Liver (tissue), 9 donors: ENCODE measurements around the gene DCLK3. TPM values are rescaled to one million over a fixed set of nuclear protein-coding genes. Genes with fewer than 3 reads are reported as not detected.

Experiments
- DNase-seq: peaks from one replicate; pipeline ENCODE4 v3.0.0-alpha.2; 2017; ENCODE audit warnings: low spot score
- H3K27ac ChIP-seq, 2 donors: one replicate each; pipeline ENCODE4 v1.7.0; 2013; ENCODE audit warnings: inconsistent platforms in 2 of 2, low read length in 2 of 2, control low read depth in 1 of 2, low read depth in 1 of 2, mild to moderate bottlenecking in 1 of 2
- H3K27me3 ChIP-seq, 4 donors: one replicate each; pipeline versions ENCODE4 v1.6.1 to v1.7.0; 2013; ENCODE audit warnings: low read length in 3 of 4, inconsistent platforms in 1 of 4, mild to moderate bottlenecking in 1 of 4, moderate library complexity in 1 of 4; ENCODE audit not compliant: control insufficient read depth in 4 of 4, insufficient read depth in 4 of 4
- H3K36me3 ChIP-seq, 4 donors: one replicate each; pipeline versions ENCODE4 v1.6.1 to v1.7.0; 2013; ENCODE audit warnings: low read length in 3 of 4, mild to moderate bottlenecking in 3 of 4, low read depth in 1 of 4, moderate library complexity in 1 of 4; ENCODE audit not compliant: control insufficient read depth in 4 of 4, insufficient read depth in 3 of 4
- H3K4me1 ChIP-seq, 4 donors: one replicate each; pipeline versions ENCODE4 v1.6.1 to v1.7.0; 2013; ENCODE audit warnings: low read length in 3 of 4, mild to moderate bottlenecking in 3 of 4, moderate library complexity in 1 of 4; ENCODE audit not compliant: control insufficient read depth in 4 of 4, insufficient read depth in 4 of 4
- H3K4me3 ChIP-seq, 3 donors: one replicate each; pipeline versions ENCODE4 v1.6.1 to v1.7.0; 2013; ENCODE audit warnings: low read length in 3 of 3, control low read depth in 1 of 3, low read depth in 1 of 3, mild to moderate bottlenecking in 1 of 3
- H3K9ac ChIP-seq, 2 donors: one replicate each; pipeline ENCODE4 v1.7.0; 2013; ENCODE audit warnings: low read length in 2 of 2, mild to moderate bottlenecking in 2 of 2, moderate library complexity in 2 of 2, control low read depth in 1 of 2, low read depth in 1 of 2
- H3K9me3 ChIP-seq, 4 donors: one replicate each; pipeline versions ENCODE4 v1.6.1 to v1.7.0; 2013; ENCODE audit warnings: low read length in 3 of 4; ENCODE audit not compliant: control insufficient read depth in 4 of 4
- EGR1 ChIP-seq, 2 donors: IDR thresholded peaks; 2 replicates each; pipeline ENCODE4 v1.6.1; 2016 to 2018; ENCODE audit warnings: antibody characterized with exemption in 2 of 2, low read depth in 2 of 2
- FOXA1 ChIP-seq: IDR thresholded peaks from 2 replicates; pipeline ENCODE4 v1.6.1; 2016; ENCODE audit warnings: antibody characterized with exemption
- GABPA ChIP-seq, 2 donors: IDR thresholded peaks in 1 of 2; conservative IDR thresholded peaks in 1 of 2; 2 replicates each; pipeline ENCODE4 v1.6.1; 2016; ENCODE audit warnings: antibody characterized with exemption in 2 of 2, mild to moderate bottlenecking in 1 of 2, moderate library complexity in 1 of 2
- HNF4A ChIP-seq, 2 donors: conservative IDR thresholded peaks; 2 replicates each; pipeline ENCODE4 v1.6.1; 2016; ENCODE audit warnings: antibody characterized with exemption in 2 of 2, mild to moderate bottlenecking in 2 of 2
- HNF4G ChIP-seq: IDR thresholded peaks from 2 replicates; pipeline ENCODE4 v1.6.1; 2016; ENCODE audit warnings: antibody characterized with exemption
- JUND ChIP-seq, 2 donors: IDR thresholded peaks; 2 replicates each; pipeline ENCODE4 v1.6.1; 2016; ENCODE audit warnings: antibody characterized with exemption in 2 of 2
- NR2F2 ChIP-seq: IDR thresholded peaks from 2 replicates; pipeline ENCODE4 v1.6.1; 2016; ENCODE audit warnings: antibody characterized with exemption
- RAD21 ChIP-seq, 2 donors: IDR thresholded peaks; 2 replicates each; pipeline ENCODE4 v1.6.1; 2016; ENCODE audit warnings: antibody characterized with exemption in 2 of 2, mild to moderate bottlenecking in 2 of 2
- REST ChIP-seq: IDR thresholded peaks from 2 replicates; pipeline ENCODE4 v1.6.1; 2016; ENCODE audit warnings: antibody characterized with exemption, mild to moderate bottlenecking
- RXRA ChIP-seq, 2 donors: IDR thresholded peaks; 2 replicates each; pipeline ENCODE4 v1.6.1; 2017 to 2018; ENCODE audit warnings: antibody characterized with exemption in 2 of 2, mild to moderate bottlenecking in 1 of 2
- SP1 ChIP-seq: IDR thresholded peaks from 2 replicates; pipeline ENCODE4 v1.6.1; 2018; ENCODE audit warnings: antibody characterized with exemption, mild to moderate bottlenecking
- TAF1 ChIP-seq: conservative IDR thresholded peaks from 2 replicates; pipeline ENCODE4 v1.6.1; 2016; ENCODE audit warnings: antibody characterized with exemption, mild to moderate bottlenecking
- YY1 ChIP-seq: IDR thresholded peaks from 2 replicates; pipeline ENCODE4 v1.6.1; 2016; ENCODE audit warnings: antibody characterized with exemption, mild to moderate bottlenecking
- WGBS: extraction: QIAGEN DNeasy Blood & Tissue Kit; methylation state at CpG from one replicate; pipeline ENCODE4 v1.1.7; 2013; 5-methylcytosine and 5-hydroxymethylcytosine counted together
- polyA plus RNA-seq, 2 donors: library from polyadenylated mRNA; stranded (reverse) in 1 of 2; unstranded in 1 of 2; fragments of 200-250 nt in 1 of 2; fragments of >200 nt in 1 of 2; fragmentation: Nextera tagmentation in 1 of 2; extraction: Ambion mirVana in 1 of 2; gene quantifications; one replicate each; pipeline versions ENCODE4 v1.2.1 to v1.2.3, GENCODE V29; 2013 to 2015
- total RNA-seq, 2 donors: library from RNA; depleted of rRNA; stranded (reverse); fragments of >200 nt; gene quantifications; one replicate each; pipeline ENCODE4 v1.2.3, GENCODE V29; 2014
- TF ChIP-seq, protein P1 (sequence below): IDR thresholded peaks from 2 replicates; pipeline ENCODE4 v1.6.1; 2016; ENCODE audit warnings: antibody characterized with exemption
- TF ChIP-seq, protein P2 (sequence below): IDR thresholded peaks from 2 replicates; pipeline ENCODE4 v1.6.1; 2016; ENCODE audit warnings: antibody characterized with exemption
- TF ChIP-seq, protein P3 (sequence below): fragments of 150-350 bp; IDR thresholded peaks from 2 replicates; pipeline ENCODE4 v1.5.1; 2017; ENCODE audit warnings: improper control_type of control experiment, low read depth, low read length; ENCODE audit not compliant: missing input control
- donor health status: healthy.
- donor health status: healthy.
- donor health status: healthy.
- donor health status: healthy.
- donor health status: healthy.

The DCLK3 gene
- total and polyA plus RNA-seq, 4 donors: 0.01 to 0.14 (median 0.07) TPM

- Histone ChIP-seq H3K36me3 (no peaks in the 10 kb centered on the region), H3K27me3 (peaks cover 0 to 4% (median 0%) of the 10 kb centered on the region in 4 donors), H3K27ac (no peak overlapping the region), H3K9ac (no peak overlapping the region), H3K4me3 (no peak overlapping the region), H3K9me3 (no peaks in the 10 kb centered on the region), H3K4me1 (no peaks in the 10 kb centered on the region)
- WGBS: 38% methylated on average over 2 of the region's 2 CpGs
- DNase-seq: no peak
- TF ChIP-seq TAF1: no peak
- TF ChIP-seq, protein P1, sequence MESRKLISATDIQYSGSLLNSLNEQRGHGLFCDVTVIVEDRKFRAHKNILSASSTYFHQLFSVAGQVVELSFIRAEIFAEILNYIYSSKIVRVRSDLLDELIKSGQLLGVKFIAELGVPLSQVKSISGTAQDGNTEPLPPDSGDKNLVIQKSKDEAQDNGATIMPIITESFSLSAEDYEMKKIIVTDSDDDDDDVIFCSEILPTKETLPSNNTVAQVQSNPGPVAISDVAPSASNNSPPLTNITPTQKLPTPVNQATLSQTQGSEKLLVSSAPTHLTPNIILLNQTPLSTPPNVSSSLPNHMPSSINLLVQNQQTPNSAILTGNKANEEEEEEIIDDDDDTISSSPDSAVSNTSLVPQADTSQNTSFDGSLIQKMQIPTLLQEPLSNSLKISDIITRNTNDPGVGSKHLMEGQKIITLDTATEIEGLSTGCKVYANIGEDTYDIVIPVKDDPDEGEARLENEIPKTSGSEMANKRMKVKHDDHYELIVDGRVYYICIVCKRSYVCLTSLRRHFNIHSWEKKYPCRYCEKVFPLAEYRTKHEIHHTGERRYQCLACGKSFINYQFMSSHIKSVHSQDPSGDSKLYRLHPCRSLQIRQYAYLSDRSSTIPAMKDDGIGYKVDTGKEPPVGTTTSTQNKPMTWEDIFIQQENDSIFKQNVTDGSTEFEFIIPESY: no peak
- no peak for TF ChIP-seq RAD21 (IDR thresholded peaks at IDR 0.05)
Measured at GRCh38 chr3:36710606-36711005, 53.7 kb downstream of the DCLK3 start.

- DNase-seq: no peak
- no peak overlapping the region for H3K9ac ChIP-seq
- WGBS: 85% methylated on average over 6 of the region's 6 CpGs
Measured at GRCh38 chr3:36709826-36710365, 54.5 kb downstream of the DCLK3 start.

DNA sequence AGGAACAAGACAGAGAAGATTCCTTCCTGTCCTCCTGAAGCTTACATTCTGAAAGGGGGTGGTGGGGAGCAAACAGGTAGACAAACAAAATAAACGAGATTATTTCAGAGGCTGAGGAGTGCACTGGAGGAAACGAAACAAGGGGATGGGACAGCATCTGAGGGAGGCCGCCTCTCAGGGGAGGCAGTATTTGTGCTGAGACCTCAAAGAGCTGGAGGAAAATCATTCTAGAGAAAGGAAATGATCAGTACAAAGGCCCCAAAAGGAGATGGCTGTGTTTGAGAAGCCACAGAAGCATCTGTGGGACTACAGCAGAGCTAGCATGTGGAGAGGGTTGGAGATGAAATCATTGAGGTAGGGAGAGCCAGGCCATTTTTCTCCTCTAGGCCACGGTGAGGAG is 55.1 kb downstream of the DCLK3 start:
- Histone ChIP-seq H3K27me3 (peaks cover 0 to 4% (median 0%) of the 10 kb centered on the region in 4 donors), H3K27ac (no peak overlapping the region), H3K4me1 (no peaks in the 10 kb centered on the region), H3K4me3 (no peak overlapping the region), H3K9ac (no peak overlapping the region), H3K9me3 (no peaks in the 10 kb centered on the region), H3K36me3 (no peaks in the 10 kb centered on the region)
- WGBS: 67% methylated on average over 4 of the region's 4 CpGs
- DNase-seq: no peak
- TF ChIP-seq GABPA (IDR thresholded peaks at IDR 0.05 in 1 of 2, conservative IDR thresholded peaks at IDR 0.05 in 1 of 2) (no peak), FOXA1 (no peak), RXRA (IDR thresholded peaks at IDR 0.05) (no peak), SP1 (no peak), EGR1 (IDR thresholded peaks at IDR 0.05; ENCODE audit: low read depth in 2 of 2) (no peak), HNF4A (conservative IDR thresholded peaks at IDR 0.05) (no peak), YY1 (no peak), REST (no peak), NR2F2 (no peak), TAF1 (no peak), RAD21 (IDR thresholded peaks at IDR 0.05) (no peak)
- TF ChIP-seq, protein P2, sequence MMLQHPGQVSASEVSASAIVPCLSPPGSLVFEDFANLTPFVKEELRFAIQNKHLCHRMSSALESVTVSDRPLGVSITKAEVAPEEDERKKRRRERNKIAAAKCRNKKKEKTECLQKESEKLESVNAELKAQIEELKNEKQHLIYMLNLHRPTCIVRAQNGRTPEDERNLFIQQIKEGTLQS: no peak

More at GRCh38 chr3:36709826-36710365, 54.5 kb downstream of the DCLK3 start:
- no peaks in the 10 kb centered on the region for H3K4me1 ChIP-seq
- H3K36me3 ChIP-seq: no peaks in the 10 kb centered on the region
- no peak overlapping the region for H3K4me3 ChIP-seq
- H3K9me3 ChIP-seq: no peaks in the 10 kb centered on the region
- no peak overlapping the region for H3K27ac ChIP-seq
- TF ChIP-seq HNF4A (conservative IDR thresholded peaks at IDR 0.05) (no peak), SP1 (no peak), RAD21 (IDR thresholded peaks at IDR 0.05) (no peak), TAF1 (no peak), JUND (IDR thresholded peaks at IDR 0.05) (no peak), EGR1 (IDR thresholded peaks at IDR 0.05; ENCODE audit: low read depth in 2 of 2) (no peak), HNF4G (no peak), NR2F2 (no peak), YY1 (no peak)
- TF ChIP-seq, protein P3, sequence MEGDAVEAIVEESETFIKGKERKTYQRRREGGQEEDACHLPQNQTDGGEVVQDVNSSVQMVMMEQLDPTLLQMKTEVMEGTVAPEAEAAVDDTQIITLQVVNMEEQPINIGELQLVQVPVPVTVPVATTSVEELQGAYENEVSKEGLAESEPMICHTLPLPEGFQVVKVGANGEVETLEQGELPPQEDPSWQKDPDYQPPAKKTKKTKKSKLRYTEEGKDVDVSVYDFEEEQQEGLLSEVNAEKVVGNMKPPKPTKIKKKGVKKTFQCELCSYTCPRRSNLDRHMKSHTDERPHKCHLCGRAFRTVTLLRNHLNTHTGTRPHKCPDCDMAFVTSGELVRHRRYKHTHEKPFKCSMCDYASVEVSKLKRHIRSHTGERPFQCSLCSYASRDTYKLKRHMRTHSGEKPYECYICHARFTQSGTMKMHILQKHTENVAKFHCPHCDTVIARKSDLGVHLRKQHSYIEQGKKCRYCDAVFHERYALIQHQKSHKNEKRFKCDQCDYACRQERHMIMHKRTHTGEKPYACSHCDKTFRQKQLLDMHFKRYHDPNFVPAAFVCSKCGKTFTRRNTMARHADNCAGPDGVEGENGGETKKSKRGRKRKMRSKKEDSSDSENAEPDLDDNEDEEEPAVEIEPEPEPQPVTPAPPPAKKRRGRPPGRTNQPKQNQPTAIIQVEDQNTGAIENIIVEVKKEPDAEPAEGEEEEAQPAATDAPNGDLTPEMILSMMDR: no peak
- TF ChIP-seq, protein P2: no peak
- H3K27me3 ChIP-seq: peaks cover 0 to 4% (median 0%) of the 10 kb centered on the region in 4 donors
